ENCODE measurements around the gene LST1.
A peak's percentile ranks its signal among the peaks of the same experiment; 100 is the strongest.

LST1 gene

DNA sequence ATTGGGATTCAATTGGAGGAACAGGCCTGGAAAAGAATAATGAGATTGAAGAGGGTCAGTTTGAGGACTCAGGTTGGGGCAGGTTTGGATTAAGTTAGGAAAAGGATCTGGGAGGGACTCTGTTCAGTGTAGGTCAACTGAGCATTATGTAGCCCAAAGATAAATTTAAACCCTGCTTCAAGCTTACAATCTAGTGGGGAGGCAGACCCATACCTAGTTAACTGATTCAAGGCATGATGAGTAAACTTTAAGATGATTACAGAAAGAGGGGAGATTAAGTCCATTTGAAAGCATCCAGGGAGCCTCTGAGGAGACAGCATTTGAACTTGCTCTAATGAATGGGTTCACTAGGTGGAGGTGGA is 25.4 kb upstream of the LST1 start:
- no peak for DNase-seq

DNA sequence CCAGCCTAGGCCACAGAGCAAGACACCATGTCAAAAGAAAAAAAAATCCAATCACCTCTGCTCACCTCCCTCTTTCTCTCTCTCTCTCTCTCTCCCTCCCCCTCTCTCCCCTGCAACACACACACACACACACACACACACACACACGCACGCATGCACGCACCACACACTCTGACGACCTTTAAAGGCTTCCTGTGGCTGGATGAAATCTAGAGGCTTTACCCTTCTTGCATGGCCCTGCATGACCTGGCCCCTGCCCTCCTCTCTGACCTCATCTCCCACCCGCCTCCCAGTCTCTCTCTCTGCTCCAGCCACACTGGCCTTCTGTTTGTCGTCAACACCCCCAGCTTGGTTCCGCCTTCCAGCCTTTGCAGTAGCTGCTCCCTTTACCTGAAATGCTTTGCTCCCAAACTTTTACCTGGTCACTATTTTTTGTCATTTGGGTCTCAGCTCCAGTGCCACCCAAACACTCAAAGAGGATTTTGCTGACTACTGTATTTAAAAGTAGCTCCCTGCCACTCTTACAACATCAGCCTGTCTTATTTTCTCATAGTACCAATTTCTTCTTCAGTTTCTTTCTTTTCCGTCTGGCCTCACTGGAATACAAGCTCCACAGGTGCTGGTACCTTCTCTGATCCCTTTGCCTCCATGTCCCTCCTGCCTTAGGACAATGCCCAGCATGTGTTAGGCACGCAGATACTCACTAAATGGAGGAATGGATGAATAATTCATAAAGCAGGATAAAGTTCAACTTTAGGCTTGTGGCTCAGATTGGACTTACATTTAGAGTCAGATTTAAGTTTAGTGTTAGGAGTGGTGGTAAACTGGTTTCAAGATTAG is 18.3 kb upstream of the LST1 start:
- DNase-seq = no peak

DNA sequence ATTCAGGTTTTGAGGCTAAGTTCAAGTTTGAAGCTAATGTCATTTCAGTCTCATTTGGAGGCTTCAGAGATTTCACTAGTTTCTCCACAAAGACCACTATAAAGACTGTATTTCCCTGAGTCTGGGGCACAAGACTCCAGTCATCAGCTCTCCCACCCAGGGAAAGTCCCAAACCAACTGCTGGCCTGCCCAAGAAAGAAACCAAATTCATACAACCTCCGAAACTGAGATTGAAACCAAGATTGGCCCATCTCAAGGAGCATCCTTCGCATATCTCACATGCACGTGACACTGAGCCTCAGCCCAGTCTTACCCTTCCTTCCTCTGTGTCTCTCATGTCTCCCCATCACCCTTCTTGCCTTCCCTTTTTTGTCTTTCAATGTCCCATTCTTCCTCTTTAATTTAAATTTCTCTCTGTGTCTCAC is 17.5 kb upstream of the LST1 start:
- DNase-seq = peak in 1 of 2 experiments; percentile 21

GRCh38 chr6:31569861-31570536 is 16.1 kb upstream of the LST1 start:
- no peak for DNase-seq

GRCh38 chr6:31572041-31572911 is 13.8 kb upstream of the LST1 start, which contains the start of gene LTA:
Gene LTA (plus strand): TSS chr6:31572289. CDS start chr6:31572743, 454 bp downstream.
- DNase-seq = no peak

DNA sequence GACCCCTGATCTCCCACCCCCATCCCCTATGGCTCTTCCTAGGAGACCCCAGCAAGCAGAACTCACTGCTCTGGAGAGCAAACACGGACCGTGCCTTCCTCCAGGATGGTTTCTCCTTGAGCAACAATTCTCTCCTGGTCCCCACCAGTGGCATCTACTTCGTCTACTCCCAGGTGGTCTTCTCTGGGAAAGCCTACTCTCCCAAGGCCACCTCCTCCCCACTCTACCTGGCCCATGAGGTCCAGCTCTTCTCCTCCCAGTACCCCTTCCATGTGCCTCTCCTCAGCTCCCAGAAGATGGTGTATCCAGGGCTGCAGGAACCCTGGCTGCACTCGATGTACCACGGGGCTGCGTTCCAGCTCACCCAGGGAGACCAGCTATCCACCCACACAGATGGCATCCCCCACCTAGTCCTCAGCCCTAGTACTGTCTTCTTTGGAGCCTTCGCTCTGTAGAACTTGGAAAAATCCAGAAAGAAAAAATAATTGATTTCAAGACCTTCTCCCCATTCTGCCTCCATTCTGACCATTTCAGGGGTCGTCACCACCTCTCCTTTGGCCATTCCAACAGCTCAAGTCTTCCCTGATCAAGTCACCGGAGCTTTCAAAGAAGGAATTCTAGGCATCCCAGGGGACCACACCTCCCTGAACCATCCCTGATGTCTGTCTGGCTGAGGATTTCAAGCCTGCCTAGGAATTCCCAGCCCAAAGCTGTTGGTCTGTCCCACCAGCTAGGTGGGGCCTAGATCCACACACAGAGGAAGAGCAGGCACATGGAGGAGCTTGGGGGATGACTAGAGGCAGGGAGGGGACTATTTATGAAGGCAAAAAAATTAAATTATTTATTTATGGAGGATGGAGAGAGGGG is 12.6 kb upstream of the LST1 start:
- DNase-seq = no peak

- no peak for DNase-seq
Measured at GRCh38 chr6:31574106-31575061, 11.7 kb upstream of the LST1 start.

GRCh38 chr6:31575335-31575901 is 10.7 kb upstream of the LST1 start, which contains the start of gene TNF:
Gene TNF (plus strand): TSS chr6:31575565. CDS start chr6:31575742, 177 bp downstream.
- DNase-seq = no peak

DNA sequence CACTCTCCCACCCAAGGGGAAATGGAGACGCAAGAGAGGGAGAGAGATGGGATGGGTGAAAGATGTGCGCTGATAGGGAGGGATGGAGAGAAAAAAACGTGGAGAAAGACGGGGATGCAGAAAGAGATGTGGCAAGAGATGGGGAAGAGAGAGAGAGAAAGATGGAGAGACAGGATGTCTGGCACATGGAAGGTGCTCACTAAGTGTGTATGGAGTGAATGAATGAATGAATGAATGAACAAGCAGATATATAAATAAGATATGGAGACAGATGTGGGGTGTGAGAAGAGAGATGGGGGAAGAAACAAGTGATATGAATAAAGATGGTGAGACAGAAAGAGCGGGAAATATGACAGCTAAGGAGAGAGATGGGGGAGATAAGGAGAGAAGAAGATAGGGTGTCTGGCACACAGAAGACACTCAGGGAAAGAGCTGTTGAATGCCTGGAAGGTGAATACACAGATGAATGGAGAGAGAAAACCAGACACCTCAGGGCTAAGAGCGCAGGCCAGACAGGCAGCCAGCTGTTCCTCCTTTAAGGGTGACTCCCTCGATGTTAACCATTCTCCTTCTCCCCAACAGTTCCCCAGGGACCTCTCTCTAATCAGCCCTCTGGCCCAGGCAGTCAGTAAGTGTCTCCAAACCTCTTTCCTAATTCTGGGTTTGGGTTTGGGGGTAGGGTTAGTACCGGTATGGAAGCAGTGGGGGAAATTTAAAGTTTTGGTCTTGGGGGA is 10.0 kb upstream of the LST1 start:
- DNase-seq = no peak

GRCh38 chr6:31576897-31577578 is 9.0 kb upstream of the LST1 start:
- DNase-seq = no peak

- no peak for DNase-seq
Measured at GRCh38 chr6:31577579-31577966, 8.5 kb upstream of the LST1 start.

DNA sequence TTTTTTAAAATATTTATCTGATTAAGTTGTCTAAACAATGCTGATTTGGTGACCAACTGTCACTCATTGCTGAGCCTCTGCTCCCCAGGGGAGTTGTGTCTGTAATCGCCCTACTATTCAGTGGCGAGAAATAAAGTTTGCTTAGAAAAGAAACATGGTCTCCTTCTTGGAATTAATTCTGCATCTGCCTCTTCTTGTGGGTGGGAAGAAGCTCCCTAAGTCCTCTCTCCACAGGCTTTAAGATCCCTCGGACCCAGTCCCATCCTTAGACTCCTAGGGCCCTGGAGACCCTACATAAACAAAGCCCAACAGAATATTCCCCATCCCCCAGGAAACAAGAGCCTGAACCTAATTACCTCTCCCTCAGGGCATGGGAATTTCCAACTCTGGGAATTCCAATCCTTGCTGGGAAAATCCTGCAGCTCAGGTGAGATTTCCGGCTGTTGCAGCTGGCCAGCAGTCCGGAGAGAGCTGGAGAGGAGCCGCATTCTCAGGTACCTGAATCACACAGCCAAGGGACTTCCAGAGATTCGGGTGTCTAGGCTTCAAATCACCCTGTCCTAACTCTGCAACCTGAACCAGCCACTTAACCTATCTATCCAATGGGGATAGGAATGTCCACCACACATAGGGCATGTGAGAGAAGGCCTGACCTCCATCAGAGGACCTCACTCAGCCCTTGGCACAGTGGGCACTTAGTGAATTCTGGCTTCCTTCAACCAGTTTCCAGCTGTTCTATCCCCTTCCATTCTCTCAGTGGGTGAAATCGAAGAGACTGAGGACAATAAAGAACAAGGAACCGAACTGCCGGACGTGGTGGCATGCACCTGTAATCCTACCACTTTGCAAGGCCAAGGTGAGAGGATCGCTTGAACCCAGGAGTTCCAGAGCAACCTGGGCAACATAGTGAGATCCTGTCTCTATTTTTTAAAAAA is 7.6 kb upstream of the LST1 start:
- DNase-seq = no peak

- DNase-seq = no peak
Measured at GRCh38 chr6:31579119-31579505, 7.0 kb upstream of the LST1 start.

DNA sequence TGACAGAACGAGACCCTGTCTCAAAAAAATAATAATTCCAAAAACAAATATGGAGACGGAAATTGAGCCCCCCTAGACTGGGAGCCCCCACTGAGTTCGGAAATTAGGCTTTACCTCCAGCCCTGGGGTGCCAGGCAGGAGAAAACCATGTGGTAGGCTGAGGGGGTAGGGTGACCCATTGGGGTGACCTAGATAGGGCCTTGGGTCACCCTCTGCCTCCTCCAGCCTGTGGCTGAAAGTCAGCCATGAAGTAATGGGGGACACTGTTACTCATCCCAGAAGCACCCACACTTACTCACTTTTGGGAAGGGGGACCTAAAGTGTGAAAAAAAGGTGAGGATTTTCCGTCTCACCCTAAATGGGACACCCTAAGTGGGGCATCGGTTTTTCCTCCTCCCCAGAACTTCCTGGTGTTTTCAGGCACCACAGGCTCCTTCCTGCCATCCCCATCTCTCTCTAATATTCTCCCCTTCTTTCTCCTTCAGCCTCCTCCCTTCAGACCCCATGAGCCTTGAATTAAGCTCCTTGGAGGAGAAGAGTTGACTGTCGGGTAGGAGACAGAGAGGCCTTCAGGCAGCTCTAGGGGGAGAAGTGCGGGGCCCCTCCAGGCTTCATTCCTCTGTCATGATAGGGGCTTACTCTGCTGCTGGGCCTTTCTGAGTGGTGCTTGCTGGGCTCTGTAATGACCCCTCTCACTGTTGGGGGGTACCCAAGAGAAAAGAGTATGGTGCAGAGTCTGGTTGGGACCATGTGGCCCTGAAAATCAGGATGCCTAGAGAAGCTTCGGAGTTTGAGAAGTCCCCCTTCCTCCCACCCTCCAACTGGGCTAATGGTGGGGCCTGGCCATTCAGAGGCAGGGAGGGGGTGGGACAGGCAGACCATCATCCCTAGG is 6.3 kb upstream of the LST1 start:
- DNase-seq = no peak

DNA sequence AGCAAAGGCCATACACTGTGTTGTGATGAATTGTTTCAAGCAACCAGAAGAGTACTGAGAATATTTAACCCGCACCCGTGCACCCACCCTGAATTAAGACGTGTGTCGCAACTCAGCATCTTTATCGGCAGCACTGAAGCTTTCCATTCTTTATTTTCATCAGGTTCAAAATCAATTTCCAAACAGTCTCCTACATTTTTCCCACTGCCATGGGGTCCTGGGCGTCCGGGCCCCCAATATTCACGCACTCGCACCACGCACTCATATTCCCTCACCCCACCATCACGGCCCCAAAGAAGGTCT is 5.7 kb upstream of the LST1 start:
- no peak for DNase-seq

- peak; percentile 82 to 83 for DNase-seq
Measured at GRCh38 chr6:31580807-31581433, 5.2 kb upstream of the LST1 start.

Measured in AML-193 (cell line).